ENCODE measurements around the gene WWOX.

Gene WWOX

GRCh38 chr16:78877114-78877655 lies 777.7 kb downstream of the WWOX start:
- DNase-seq, result no peak

GRCh38 chr16:78878570-78878969 lies 779.1 kb downstream of the WWOX start:
- DNase-seq, result no peak

- DNase-seq, result no peak
Measured at GRCh38 chr16:78879011-78879410, 779.6 kb downstream of the WWOX start.

GRCh38 chr16:78882150-78882549 lies 782.7 kb downstream of the WWOX start:
- DNase-seq, result no peak

DNA sequence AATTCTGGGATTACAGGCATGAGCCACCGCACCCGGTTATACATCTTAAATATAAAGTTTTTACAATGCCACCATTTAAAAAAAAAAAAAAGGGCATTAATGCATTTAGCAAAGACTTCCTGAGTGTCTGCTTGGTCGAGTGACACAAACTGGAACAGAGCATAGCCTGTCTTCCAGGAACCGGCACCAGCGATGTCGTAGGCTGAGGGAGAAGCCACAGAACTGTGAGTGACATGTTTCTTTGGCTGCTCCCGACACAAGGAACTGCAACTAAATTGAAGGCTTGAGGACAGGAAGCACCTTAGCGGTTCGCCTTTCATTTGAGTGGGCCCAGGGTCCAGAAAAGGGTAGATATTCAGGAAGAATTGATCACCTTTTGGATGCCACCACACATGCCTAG lies 783.3 kb downstream of the WWOX start:
- no peak for DNase-seq

GRCh38 chr16:78884204-78884603 lies 784.8 kb downstream of the WWOX start:
- no peak for DNase-seq

GRCh38 chr16:78889346-78889745 lies 789.9 kb downstream of the WWOX start:
- no peak for DNase-seq

DNA sequence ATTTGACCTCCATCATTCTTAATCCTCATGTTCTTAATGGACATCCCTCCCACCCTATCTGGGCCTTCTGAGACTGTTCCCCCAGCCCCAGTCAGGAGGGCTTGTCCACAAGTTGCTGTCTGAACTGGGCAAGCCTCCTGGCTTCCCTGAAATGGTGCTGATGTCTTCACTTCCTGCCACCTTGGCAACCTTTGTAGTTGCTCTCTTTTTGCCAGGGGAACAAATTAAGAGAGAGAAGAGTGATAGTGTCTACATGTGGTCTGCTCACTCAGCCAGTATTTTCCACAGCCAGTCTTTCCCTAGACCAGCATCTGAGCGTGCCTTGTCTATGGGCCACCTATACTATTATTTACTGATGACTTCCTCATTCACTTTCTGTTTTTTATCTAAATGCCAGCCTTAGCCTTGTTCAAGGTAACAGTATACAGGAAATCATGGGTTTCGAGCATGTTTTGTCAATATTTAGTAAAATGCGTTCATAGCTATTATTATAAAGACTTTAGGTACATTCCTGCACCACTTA lies 791.0 kb downstream of the WWOX start:
- no peak for DNase-seq

DNA sequence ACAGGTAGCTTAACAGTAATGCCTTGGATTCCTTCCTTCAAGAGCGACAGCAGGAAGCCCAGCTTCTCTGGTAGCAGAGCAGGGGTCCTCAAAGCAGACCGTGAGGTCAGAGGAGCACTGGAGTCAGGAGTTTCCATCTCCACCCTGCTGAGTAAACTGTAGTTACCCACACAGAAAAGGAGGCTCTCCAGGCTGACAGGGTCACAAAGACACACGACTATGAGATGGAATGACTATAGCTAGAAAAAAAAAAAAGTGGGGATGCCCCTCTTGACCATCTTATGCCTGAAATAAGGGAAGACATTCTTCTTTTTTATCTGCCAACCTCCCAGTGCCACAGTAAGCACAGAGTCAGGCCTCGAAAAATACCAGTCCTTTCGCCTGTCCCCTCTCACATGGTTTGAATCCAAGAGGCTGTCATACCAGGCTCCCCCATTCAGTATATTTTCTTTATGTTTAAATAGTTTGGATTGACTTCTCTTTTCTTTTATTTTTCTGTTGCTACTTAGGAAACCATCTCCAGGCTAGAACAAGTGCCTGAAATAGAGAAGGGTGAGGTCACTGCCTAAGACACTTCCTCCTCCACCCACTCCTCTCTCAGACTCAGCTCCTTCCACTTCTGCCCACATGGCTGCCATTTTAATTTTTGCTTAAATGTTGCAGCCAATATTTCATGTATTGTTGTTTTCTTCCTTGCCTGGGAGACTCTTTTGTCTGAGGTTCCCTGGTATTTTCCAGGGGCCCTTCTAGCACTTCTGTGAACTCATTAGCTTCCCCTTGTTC lies 793.7 kb downstream of the WWOX start:
- no peak for DNase-seq

- DNase-seq, result no peak
Measured at GRCh38 chr16:78894886-78895285, 795.4 kb downstream of the WWOX start.

- no peak for DNase-seq
Measured at GRCh38 chr16:78895681-78896080, 796.2 kb downstream of the WWOX start.

- no peak for DNase-seq
Measured at GRCh38 chr16:78896280-78896679, 796.8 kb downstream of the WWOX start.

- DNase-seq, result no peak
Measured at GRCh38 chr16:78897299-78897698, 797.8 kb downstream of the WWOX start.

DNA sequence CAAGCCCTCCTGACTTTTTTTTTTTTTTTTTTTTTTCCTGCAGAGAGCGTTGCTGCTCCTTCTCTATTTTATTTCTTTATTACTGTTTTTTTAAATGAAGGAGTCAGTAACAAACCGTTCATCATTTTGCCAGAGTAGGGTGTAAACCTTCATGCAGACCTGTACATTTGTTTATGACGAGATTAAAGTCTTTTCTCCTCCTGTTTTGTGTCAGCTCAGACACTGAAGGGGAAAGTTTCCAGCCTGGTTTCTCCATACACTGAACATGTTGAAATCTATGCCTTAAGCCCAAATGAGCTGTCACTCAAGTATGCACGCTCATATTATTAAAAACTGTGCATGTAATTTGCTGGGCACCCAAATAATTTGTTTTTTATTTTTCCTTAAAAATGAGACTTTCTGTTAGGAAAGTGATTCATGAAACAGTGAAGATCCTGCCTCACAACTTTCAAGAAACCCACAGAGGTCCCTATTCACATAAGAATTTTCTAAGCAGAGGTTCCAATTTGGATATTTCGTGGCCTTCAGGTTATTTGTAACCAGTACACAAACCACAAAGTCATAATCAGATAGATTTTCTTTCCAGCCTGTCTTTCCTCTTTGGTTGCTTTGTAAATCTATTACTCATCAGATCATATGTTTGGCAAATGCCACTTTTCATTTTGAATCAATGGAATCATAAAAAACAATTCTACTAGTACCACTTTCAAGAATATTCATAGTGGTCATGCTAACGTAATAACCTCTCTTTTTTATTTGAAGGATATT lies 800.8 kb downstream of the WWOX start:
- DNase-seq, result no peak

- DNase-seq, result no peak
Measured at GRCh38 chr16:78900966-78901365, 801.5 kb downstream of the WWOX start.

DNA sequence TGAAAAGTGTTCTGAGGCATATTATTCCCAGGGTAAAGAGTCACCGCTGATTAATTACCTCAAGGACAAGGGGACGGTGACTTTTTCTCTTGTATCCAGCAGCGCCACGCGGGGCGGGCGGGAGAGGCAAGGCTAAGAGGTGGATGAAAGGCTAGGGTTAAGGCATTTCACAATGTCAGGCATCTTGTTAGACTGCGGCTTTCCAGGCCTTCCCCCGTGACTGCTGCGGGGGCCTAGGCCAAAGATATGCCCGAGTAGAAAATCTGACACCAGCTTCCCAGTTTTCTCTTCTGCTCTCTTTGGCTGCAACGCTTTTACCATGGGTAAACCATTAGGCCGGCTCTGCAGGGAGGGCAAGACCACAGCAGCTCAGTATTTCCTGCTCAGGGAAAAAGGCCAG lies 802.9 kb downstream of the WWOX start:
- no peak for DNase-seq

DNA sequence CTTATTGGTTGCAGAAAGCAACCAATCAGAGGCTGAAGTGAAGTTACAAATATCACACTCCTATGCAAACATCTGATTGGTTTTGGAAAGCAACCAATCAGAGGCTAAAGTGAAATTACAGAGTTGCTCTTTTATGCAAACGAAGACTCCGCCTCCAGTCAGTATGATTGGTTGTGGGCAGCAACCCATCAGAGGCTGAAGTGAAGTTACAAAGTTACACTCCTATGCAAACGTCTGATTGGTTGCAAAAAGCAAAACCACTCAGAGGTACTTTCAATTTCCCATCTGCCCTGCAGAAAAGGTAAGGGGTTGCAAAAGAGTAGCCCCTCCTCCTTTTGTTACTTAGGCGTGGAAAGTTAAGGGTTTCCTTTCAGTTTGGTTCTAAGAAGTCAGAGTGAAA lies 803.8 kb downstream of the WWOX start:
- DNase-seq, result no peak

- no peak for DNase-seq
Measured at GRCh38 chr16:78903843-78904242, 804.4 kb downstream of the WWOX start.

- DNase-seq, result no peak
Measured at GRCh38 chr16:78906135-78906534, 806.7 kb downstream of the WWOX start.

DNA sequence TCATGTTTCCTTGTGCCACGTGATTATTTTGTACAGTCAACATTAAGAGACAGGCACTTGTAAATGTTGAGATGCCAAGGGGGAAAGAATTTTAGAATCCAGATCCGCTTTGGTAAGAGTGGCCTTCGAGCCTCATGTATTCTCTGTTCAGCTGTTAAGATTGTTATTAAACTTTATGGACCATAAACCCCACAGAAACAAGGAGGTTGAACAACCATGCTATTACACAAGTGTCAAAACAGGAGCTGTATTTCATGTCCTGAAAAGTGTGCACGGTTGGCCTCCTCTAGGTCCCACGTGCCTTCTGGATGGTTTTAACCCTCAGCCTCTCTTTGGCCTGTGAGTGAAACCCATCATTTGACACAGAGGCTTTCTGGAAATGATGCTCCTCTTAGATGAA lies 809.8 kb downstream of the WWOX start:
- no peak for DNase-seq

GRCh38 chr16:78915811-78916345 lies 816.4 kb downstream of the WWOX start:
- no peak for DNase-seq

DNA sequence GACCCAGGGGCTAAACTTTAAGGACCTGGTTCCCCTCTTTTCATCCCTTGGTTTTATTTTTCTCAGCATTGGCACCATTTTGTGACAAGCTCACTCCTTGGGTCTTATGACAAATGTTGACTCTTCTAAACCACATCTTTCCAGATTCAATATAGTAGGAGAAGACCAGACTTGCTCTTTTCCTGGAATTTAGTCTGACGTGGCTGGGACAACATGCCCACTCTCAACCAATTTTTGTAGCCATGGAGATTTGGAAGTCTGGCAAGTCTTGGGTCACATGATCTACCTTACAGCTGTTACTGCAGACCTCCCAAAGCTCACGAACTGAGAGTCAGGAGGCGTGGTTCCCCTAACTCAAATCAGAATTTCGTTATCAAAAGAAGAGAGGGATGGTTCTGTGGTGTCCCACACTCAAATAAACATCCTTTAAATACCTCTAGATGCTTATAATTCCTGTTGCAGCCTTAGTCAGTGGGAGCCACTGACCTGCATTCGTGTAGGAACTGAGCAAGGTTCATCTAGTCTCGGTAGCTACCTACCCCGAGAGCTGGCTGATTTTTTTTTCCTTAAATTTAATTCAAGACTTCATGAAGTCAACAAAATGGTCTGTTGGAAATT lies 817.6 kb downstream of the WWOX start:
- DNase-seq, result no peak

DNA sequence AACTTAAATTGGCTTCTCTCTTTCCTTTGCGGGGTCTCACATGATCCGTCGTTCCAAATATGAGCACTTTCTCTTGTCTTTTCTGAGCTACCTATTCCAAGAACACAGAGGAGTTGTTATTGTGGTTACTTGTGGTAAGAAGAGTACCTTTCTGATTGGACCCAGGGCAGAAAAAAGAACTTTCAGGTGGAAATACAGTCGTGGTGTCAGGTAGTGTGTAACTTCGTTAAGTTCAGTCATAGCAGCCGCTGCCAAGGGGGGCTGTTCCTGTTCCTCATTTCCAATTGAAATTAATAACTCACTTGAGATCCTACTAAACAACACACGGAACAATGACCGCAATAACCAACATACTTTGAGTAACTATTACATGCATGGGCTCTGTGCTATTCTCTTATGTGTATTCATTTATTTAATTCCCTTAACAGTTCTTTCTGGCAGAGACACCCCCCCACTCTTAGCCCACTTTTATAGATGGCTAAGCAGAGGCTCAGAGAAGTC lies 819.4 kb downstream of the WWOX start:
- no peak for DNase-seq
